GM19397 (cell line): Measurements from ENCODE around the gene PRPF38A.
"Not testable (repeated sequence)": the region's sequence is repeated elsewhere in the genome, so short reads cannot be mapped to it uniquely, and the experiment has no call there.

Experiments
- ATAC-seq: cut with Tn5 transposase; IDR thresholded peaks from one replicate; pipeline ENCODE4 v1.9.1; 2021; ENCODE audit warnings: mild to moderate bottlenecking, moderate library complexity; ENCODE audit not compliant: unreplicated experiment

The PRPF38A gene, protein sequence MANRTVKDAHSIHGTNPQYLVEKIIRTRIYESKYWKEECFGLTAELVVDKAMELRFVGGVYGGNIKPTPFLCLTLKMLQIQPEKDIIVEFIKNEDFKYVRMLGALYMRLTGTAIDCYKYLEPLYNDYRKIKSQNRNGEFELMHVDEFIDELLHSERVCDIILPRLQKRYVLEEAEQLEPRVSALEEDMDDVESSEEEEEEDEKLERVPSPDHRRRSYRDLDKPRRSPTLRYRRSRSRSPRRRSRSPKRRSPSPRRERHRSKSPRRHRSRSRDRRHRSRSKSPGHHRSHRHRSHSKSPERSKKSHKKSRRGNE

GRCh38 chr1:52404116-52404974 is at the start of gene PRPF38A, which contains the start of gene ORC1:
Gene PRPF38A (plus strand): TSS chr1:52404602. CDS start chr1:52404750, 148 bp downstream.
Gene ORC1 (minus strand): TSS chr1:52404423. CDS start chr1:52402223, 2,200 bp downstream.
- ATAC-seq: peak; percentile 98

- no peak for ATAC-seq
These were observed 49.0 kb upstream of the PRPF38A start for GRCh38 chr1:52355436-52355835.

GRCh38 chr1:52355847-52356505 is 48.4 kb upstream of the PRPF38A start:
- no peak for ATAC-seq

- no peak for ATAC-seq
These were observed 47.5 kb upstream of the PRPF38A start for GRCh38 chr1:52356818-52357355.

DNA sequence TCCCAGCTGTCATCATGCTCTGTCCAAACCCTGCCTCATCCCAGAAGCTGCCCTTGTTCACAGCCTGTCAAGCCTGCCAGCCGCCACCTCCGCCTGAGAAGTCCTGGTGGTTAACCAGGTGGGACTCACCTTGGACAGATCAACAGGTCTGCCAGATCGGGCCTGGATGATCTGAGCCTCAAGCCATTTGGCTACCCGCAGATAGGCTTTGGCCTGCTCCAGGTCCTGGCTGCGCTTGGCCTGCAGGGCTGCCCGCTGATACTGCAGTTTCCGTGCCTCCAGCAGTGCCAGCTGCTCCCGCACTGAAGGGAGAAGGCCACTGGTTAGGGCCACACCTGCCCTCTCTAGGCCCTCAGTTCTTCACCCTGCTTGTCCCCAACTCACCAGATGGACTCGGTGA is 47.0 kb upstream of the PRPF38A start:
- no peak for ATAC-seq

DNA sequence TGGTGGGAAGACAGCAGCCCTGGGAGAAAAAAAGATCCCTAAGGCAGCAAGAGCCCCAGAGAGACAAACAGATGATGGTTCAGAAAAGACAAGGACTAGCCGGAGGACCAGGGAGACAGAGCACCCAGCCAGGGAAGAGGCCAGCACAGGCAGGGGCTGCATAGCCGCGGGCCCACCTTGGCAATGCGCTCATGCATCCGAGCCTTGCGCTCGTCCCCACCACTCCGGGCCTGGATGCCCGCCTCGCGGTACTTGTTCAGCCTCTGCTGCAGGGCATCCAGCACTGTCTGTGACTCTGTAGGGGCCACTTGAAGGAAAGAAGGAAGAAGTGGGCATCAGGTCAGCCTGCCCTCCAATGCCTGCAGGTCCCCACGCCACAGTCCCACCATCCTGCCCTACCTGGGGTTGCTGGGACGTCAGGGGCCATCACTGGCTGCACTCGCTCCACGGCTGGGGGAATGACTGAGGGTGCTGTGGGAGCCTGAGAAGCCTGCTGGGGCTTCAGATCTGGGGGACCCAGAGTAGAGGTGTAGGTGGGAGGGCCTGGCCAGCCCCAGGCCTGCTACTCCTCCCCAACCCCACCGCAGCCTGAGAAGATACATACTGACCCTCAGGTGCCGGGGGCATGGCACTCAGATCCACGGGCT is 45.4 kb upstream of the PRPF38A start:
- no peak for ATAC-seq

DNA sequence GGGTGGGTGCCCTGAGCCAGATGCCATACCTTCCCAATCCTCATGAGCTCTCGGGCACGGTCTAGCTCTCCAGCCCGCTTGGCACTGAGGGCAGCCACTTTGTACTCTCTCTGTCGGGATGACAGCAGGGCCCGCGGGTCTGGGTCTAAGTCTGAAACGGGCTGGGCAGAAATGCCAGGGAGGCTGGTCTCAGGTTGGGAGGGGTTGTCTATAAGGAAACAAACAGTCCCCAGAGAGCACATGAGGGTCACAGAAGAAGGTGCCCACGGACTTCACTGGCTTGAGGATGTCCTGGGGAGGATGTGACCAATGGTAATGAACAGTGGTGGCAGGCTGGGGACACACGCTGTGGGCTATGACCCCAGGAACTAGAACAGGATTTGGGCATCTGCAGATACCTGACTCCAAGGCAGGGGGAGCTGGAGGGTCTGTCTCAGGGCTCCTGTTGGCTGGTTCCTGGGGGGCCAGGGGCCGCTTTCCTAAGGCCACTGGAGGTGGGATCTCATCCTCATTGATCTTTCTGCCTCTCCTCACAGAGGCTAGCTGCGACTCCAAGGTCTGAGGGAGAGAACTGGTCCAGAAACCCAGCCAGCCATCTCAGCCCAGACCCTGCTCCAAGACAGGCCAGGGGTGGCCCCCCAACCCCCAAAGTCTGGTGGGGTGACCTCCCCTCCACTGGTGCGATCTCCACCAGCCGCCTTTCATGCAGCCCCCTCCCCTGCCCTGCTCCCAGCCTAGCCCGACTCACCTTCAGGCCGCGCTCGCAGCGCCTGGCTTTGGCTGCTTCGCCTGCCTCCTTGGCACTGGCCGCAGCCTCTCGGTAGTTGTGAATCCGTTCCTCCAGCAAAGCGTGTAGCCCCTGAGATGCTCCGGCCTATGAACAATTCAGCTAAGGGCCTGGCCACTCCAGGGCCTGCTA is 44.5 kb upstream of the PRPF38A start:
- ATAC-seq: no peak

DNA sequence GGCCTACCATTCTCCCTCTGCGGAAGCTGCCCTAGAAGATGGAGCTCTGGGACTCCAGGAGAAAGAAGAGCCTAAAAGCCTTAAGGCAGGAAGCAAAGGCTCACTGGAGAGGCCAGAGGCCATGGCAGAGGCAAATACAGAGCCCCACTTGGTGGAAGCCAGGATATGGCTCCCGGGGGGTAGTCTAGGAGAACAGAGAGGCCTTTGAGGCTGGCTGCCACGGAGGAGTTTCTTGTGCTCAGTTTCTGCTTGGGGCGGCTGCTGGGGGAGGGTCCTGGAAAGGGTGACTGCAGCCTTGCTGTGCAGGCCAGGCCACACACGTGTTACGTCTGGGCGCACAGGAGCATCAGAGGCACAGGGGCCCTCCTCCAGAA is 43.8 kb upstream of the PRPF38A start:
- no peak for ATAC-seq

DNA sequence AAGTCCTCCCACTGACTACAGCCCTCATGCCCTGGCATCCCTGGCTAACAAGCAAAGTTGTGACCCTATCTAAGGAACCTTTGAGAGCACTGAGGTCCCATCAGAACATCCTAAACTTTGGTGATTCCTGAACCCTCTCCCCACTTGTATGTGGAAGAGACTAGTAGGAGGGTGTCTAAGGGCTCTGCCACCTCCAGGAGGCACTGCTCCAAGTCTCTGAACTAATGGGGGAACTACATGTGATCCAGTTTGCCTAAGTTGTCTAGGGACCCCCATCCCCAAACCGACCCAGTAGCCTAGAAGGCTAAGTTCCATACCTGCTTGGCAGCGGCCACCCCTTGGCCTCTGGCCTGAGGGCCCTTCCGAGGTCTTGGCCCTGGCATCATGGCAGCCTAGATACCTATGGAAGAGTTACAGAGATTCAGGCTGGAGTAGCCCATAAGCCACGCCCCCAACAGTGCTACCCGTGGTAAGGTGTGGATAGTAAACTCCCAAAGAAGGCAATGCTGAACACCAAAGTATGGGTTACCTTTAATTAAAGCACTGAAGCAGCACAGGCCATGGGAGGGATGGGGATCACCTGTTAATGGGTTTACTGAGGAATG is 40.1 kb upstream of the PRPF38A start:
- no peak for ATAC-seq

DNA sequence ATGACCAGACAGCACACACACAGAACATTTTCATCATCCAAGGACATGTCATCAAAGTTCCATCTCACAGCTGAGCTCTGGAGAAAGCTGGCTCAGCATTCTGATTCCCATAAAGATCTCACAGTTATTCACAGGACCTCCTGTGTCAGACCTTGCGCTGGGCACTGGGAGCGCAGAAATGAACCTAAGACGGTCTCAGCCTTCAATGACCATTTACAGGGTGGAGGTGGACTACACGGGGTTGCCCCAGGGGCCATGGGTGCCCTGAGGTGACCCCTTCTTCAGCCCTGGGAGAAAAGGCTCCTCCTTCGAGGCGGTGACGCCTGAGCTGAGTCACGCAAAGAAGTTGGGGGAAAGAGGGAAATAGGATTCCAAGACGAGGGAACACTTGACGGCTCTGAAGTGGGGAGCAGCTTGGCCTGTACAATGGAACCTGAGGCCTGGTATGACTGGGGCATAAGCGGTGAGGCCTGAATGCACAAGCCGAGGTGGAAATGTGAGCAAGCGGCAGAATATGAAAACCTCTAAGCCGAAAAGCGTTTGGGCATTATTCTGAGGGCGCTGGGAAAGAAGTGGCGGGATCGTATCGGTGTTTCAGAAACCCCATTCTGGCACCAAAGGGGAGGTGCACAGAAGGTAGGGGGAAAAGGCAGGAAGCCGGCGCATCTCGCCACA is 39.2 kb upstream of the PRPF38A start:
- ATAC-seq: no peak

- ATAC-seq: peak; percentile 92
These were observed 38.5 kb upstream of the PRPF38A start, which contains the start of gene CC2D1B for GRCh38 chr1:52365746-52366516. Gene CC2D1B (minus strand): TSS chr1:52366205. CDS start chr1:52364620, 1,585 bp downstream.

GRCh38 chr1:52366517-52366827 is 37.9 kb upstream of the PRPF38A start:
- no peak for ATAC-seq

DNA sequence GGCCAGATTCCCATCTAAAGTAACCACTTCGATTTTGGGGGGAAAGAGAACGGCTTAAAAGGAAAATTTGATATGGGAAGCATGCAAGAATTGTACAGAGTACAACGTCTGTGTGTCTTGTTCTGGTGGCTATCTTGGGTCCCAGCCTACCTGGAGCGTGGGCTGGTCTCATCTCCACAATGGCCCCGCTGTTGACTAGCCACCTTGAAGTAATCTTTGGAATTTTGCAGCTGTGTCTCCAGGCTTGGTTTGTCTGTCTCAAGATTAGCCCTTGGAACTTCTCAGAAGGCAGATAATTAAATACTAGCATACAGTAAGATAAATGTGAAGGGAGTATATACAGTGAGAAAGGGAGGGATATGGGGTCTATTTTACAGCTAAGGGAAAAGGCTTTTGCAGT is 37.1 kb upstream of the PRPF38A start:
- no peak for ATAC-seq

DNA sequence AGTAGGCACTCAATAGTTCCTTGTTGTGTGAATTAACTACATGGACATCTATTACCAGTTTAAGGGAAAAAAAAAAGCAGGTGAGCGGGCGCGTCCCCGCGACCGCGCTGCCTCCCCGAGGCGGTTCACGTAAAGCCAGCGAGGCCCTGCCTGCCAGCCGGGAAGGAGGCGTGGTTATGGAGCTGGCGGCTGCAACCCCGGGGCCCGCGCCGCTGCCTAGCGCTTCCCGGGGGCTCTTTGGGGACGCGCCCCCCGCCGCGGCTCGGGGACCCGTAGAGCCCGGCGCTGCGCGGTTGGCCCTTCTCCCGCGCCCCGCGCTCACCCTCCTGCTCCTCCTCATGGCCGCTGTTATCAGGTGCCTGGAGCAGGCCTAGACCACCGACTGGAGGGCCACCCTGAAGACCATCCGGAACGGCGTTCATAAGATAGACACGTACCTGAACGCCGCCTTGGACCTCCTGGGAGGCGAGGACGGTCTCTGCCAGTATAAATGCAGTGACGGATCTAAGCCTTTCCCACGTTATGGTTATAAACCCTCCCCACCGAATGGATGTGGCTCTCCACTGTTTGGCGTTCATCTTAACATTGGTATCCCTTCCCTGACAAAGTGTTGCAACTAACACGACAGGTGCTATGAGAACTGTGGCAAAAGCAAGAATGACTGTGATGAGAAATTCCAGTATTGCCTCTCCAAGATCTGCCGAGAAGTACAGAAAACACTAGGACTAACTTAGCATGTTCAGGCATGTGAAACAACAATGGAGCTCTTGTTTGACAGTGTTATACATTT is 35.8 kb upstream of the PRPF38A start:
- ATAC-seq: no peak

- not testable (repeated sequence) for ATAC-seq
These were observed 34.6 kb upstream of the PRPF38A start for GRCh38 chr1:52369851-52370250.

GRCh38 chr1:52385376-52385775 is 19.0 kb upstream of the PRPF38A start:
- ATAC-seq: no peak

GRCh38 chr1:52386458-52386857 is 17.9 kb upstream of the PRPF38A start:
- ATAC-seq: no peak
